ENCODE measurements around the gene TRIM72. TPM values are rescaled to one million over a fixed set of nuclear protein-coding genes. Genes with fewer than 3 reads are reported as not detected.

Gene TRIM72
- total RNA-seq, 1 experiment from 2014 or later = 1.8 TPM

- ATAC-seq = no peak
- Mint-ChIP-seq H3K27ac (no peak overlapping the region), H3K4me1 (peaks cover 50% of the 10 kb centered on the region), H3K9me3 (no peaks in the 10 kb centered on the region), H3K36me3 (no peaks in the 10 kb centered on the region), H3K4me3 (no peak overlapping the region), H3K27me3 (ENCODE audit: low read depth) (no peaks in the 10 kb centered on the region; the same call in 1 of the 2 replicates)
- ChIA-PET POLR2A (no interaction called here), CTCF (interaction anchor here (0.5 to 1.8 kb wide), 4 partner anchors 33 to 134 kb away, joined by 3 to 6 read pairs (median 4); no protein-coding TSS in a partner anchor)
- no peak for TF ChIP-seq ATF1 (CRISPR knock-in tag; IDR thresholded peaks at IDR 0.05)
- TF ChIP-seq CREM (CRISPR knock-in tag; IDR thresholded peaks at IDR 0.05) = no peak
- no peak for TF ChIP-seq GRHL2 (CRISPR knock-in tag; IDR thresholded peaks at IDR 0.05; ENCODE audit: insufficient replicate concordance, severe bottlenecking)
- TF ChIP-seq HMGXB4 (CRISPR knock-in tag; IDR thresholded peaks at IDR 0.05) = no peak
- TF ChIP-seq ZBTB21 (CRISPR knock-in tag; IDR thresholded peaks at IDR 0.05; ENCODE audit: borderline replicate concordance) = no peak
- TF ChIP-seq RELA (CRISPR knock-in tag; IDR thresholded peaks at IDR 0.05; ENCODE audit: borderline replicate concordance) = no peak
- TF ChIP-seq GTF2I (CRISPR knock-in tag; conservative IDR thresholded peaks at IDR 0.05) = no peak
- TF ChIP-seq ZNF671 (CRISPR knock-in tag; IDR thresholded peaks at IDR 0.05) = no peak
- no peak for TF ChIP-seq CTCF (IDR thresholded peaks at IDR 0.05)
- no peak for TF ChIP-seq ETV6 (CRISPR knock-in tag; IDR thresholded peaks at IDR 0.05)
- TF ChIP-seq ZNF121 (CRISPR knock-in tag; IDR thresholded peaks at IDR 0.05) = no peak
- TF ChIP-seq, protein P1, sequence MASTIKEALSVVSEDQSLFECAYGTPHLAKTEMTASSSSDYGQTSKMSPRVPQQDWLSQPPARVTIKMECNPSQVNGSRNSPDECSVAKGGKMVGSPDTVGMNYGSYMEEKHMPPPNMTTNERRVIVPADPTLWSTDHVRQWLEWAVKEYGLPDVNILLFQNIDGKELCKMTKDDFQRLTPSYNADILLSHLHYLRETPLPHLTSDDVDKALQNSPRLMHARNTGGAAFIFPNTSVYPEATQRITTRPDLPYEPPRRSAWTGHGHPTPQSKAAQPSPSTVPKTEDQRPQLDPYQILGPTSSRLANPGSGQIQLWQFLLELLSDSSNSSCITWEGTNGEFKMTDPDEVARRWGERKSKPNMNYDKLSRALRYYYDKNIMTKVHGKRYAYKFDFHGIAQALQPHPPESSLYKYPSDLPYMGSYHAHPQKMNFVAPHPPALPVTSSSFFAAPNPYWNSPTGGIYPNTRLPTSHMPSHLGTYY (CRISPR knock-in tag; IDR thresholded peaks at IDR 0.05) = no peak
- no peak for TF ChIP-seq OVOL2 (CRISPR knock-in tag; IDR thresholded peaks at IDR 0.05; ENCODE audit: borderline replicate concordance)
- TF ChIP-seq E2F5 (CRISPR knock-in tag; IDR thresholded peaks at IDR 0.05) = no peak
- TF ChIP-seq, protein P2, sequence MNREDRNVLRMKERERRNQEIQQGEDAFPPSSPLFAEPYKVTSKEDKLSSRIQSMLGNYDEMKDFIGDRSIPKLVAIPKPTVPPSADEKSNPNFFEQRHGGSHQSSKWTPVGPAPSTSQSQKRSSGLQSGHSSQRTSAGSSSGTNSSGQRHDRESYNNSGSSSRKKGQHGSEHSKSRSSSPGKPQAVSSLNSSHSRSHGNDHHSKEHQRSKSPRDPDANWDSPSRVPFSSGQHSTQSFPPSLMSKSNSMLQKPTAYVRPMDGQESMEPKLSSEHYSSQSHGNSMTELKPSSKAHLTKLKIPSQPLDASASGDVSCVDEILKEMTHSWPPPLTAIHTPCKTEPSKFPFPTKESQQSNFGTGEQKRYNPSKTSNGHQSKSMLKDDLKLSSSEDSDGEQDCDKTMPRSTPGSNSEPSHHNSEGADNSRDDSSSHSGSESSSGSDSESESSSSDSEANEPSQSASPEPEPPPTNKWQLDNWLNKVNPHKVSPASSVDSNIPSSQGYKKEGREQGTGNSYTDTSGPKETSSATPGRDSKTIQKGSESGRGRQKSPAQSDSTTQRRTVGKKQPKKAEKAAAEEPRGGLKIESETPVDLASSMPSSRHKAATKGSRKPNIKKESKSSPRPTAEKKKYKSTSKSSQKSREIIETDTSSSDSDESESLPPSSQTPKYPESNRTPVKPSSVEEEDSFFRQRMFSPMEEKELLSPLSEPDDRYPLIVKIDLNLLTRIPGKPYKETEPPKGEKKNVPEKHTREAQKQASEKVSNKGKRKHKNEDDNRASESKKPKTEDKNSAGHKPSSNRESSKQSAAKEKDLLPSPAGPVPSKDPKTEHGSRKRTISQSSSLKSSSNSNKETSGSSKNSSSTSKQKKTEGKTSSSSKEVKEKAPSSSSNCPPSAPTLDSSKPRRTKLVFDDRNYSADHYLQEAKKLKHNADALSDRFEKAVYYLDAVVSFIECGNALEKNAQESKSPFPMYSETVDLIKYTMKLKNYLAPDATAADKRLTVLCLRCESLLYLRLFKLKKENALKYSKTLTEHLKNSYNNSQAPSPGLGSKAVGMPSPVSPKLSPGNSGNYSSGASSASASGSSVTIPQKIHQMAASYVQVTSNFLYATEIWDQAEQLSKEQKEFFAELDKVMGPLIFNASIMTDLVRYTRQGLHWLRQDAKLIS (CRISPR knock-in tag; IDR thresholded peaks at IDR 0.05; ENCODE audit: borderline replicate concordance) = no peak
- no peak for TF ChIP-seq ZNF512 (CRISPR knock-in tag; IDR thresholded peaks at IDR 0.05; ENCODE audit: borderline replicate concordance)
- no peak for TF ChIP-seq SP1 (CRISPR knock-in tag; conservative IDR thresholded peaks at IDR 0.05)
- no peak for TF ChIP-seq ZNF232 (CRISPR knock-in tag; IDR thresholded peaks at IDR 0.05)
- DNase-seq (ENCODE audit: low spot score) = no peak
These were observed 34.4 kb downstream of the TRIM72 start for GRCh38 chr16:31248344-31248743.
